Hematopoietic multipotent progenitor cell treated with erythropoietin and hydrocortisone succinate and interleukin-3 and kit ligand, for 6 days (in vitro differentiated cells): ENCODE measurements around the gene COBLL1.
A peak's percentile ranks its signal among the peaks of the same experiment; 100 is the strongest.
"Not testable (repeated sequence)": the region's sequence is repeated elsewhere in the genome, so short reads cannot be mapped to it uniquely, and the experiment has no call there.

Experiments used
- DNase-seq: peaks from one replicate; pipeline ENCODE4 v3.0.0-alpha.2; 2015

The COBLL1 gene

GRCh38 chr2:164859906-164860693, 18.5 kb upstream of the COBLL1 start:
- DNase-seq, result not testable (repeated sequence)

- no peak for DNase-seq
Measured at GRCh38 chr2:164859251-164859818, 17.7 kb upstream of the COBLL1 start.

GRCh38 chr2:164852086-164852485, 10.5 kb upstream of the COBLL1 start:
- no peak for DNase-seq

- DNase-seq, result peak; percentile 61
Measured at GRCh38 chr2:164850235-164850634, 8.6 kb upstream of the COBLL1 start.

- DNase-seq, result no peak
Measured at GRCh38 chr2:164849506-164849905, 7.9 kb upstream of the COBLL1 start.

GRCh38 chr2:164847981-164848741, 6.5 kb upstream of the COBLL1 start:
- no peak for DNase-seq

GRCh38 chr2:164847291-164847690, 5.7 kb upstream of the COBLL1 start:
- no peak for DNase-seq

- no peak for DNase-seq
Measured at GRCh38 chr2:164846276-164846675, 4.7 kb upstream of the COBLL1 start.

GRCh38 chr2:164843346-164843911, 1.8 kb upstream of the COBLL1 start:
- DNase-seq, result no peak

- DNase-seq, result no peak
Measured at GRCh38 chr2:164842624-164842966, 972 bp upstream of the COBLL1 start.

GRCh38 chr2:164840930-164841718, 499 bp downstream of the COBLL1 start:
- peak; percentile 90 for DNase-seq

- peak; percentile 71 for DNase-seq
Measured at GRCh38 chr2:164840458-164840929, 1.1 kb downstream of the COBLL1 start.

- no peak for DNase-seq
Measured at GRCh38 chr2:164839914-164840457, 1.6 kb downstream of the COBLL1 start.

- no peak for DNase-seq
Measured at GRCh38 chr2:164837807-164838206, 3.8 kb downstream of the COBLL1 start.

GRCh38 chr2:164836907-164837306, 4.7 kb downstream of the COBLL1 start:
- no peak for DNase-seq

GRCh38 chr2:164835302-164835701, 6.3 kb downstream of the COBLL1 start:
- no peak for DNase-seq

GRCh38 chr2:164831887-164832286, 9.7 kb downstream of the COBLL1 start:
- DNase-seq, result no peak

GRCh38 chr2:164831180-164831579, 10.4 kb downstream of the COBLL1 start:
- DNase-seq, result no peak

GRCh38 chr2:164826293-164827243, 15.1 kb downstream of the COBLL1 start:
- peak; percentile 44 for DNase-seq

- no peak for DNase-seq
Measured at GRCh38 chr2:164824872-164825271, 16.8 kb downstream of the COBLL1 start.

- DNase-seq, result no peak
Measured at GRCh38 chr2:164823126-164823525, 18.5 kb downstream of the COBLL1 start.
